ENCODE results near the gene UBQLNL.

The UBQLNL gene

DNA sequence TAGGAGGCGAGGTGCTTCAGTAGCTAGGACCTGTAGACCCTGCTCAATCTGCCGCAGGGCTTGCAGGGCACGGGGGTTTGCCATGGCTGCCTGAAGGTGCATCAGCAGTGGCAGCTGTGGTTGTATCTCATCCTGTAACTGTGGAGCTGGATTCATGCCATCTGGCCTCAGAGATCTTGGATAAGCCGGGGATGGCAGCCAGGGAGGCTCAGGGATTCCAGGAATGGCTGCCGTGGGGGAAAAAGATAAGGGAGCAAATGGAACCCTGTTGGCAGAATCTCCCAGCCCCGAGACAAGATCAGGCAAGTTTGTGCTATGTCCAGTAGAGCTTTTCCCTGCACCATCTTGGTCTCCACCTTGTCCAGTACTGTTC is 8.6 kb downstream of the UBQLNL start:
- no peak for DNase-seq (ENCODE audit: low read depth, low spot score)

DNA sequence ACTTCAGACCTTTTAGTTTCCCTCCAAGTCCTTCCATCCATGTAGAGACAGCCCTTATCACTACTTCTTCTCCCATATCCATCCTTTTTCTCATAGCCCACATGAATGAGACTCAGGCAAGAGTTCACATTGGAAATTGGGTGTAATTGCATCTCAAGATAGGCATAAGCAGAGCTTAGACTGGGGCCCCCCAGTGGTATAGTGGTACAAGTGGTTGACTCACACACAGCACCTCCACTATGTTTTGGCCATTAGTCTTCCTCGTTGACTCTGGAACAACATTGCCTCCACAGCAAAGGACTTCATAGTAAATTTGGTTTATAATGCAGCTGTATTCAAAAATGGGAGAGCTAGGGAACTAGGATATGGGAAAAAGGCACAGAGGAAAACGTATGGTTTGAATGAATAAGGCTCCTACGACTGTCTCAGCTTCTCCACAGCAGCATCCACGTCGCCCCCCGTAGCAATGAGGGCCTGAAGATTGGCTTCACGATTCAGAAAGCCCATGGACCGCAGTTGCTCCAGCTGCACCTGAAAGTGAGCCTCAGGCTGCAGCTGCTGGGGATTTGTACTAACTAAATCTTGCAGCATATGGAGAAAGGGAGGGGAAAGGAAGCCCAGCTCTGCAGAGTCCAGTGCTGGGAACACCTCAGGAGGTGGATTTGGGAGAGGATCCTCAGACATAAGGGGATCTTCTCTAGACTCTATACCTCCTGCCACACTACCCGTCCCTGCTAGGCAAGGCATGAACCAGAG is 9.1 kb downstream of the UBQLNL start:
- no peak for DNase-seq (ENCODE audit: low read depth, low spot score)

DNA sequence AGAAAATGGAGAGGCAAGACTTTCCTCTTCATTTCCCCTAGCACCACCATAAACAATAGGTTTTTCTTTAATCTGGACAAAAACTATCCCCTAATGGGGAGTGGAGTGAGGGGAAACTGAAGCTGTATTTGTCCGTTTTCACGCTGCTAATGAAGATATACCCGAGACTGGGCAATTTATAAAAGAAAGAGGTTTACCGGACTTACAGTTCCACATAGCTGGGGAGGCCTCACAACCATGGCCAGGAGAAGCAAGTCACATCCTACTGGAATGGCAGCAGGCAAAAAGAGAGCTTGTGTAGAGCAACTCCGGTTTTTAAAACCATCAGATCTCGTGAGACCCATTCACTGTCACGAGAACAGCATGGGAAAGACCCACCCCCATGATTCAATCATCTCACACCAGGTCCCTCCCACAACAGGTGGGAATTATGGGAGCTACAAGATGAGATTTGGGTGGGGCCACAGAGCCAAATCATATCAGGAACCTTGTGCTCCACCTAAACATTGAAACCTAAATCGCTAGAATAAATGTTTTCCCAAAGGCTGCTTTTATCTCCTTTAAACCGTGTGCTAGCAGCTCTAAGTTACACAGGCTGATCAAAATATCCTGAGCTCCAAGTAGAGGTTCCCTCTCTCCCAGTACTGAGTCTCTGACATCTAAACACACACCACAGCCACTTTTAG is 11.0 kb downstream of the UBQLNL start:
- no peak for DNase-seq (ENCODE audit: low read depth, low spot score)

DNA sequence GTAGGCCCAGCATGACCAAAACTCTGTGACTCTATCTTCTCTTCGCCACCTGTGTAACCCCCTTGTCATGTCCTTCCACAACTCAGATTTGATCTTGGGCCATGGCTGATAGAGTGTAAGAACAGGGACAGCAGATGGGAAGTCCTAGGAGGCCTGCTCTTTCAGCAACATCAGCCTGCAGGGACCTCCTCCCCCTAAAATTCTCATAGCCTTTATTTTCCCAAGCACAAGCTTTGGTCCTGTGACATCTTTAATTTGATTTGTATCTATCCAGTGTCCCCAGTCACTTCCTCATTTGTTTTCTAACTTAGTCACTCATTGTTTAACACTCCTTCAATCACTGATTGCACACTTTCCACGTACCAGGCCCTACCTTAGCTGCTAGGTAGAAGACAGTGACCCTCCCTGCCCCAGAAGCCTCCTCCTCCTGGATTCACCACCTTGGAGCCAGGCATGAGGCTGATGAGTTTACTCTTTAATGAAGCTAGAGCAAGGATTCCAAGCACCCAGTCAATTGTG is 12.0 kb downstream of the UBQLNL start:
- no peak for DNase-seq (ENCODE audit: low read depth, low spot score)

DNA sequence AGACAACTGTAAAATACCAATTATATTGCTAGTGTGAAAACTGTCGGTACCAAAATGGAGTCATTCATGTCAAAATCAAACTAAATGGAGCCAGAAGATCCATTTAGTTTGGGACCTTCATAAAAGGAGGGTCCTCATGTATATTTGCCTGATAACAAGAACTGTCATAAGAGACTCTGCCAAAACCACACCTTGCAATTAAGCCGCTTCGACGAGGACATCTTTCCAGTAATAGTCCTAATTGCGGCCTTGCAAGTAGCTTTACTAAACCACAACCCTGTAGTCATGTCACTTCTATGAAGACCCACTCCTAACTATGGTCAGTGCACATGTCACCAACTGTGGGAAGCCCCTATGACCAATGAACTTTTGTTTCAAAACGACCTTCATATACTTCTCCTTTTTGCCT is 16.1 kb downstream of the UBQLNL start:
- no peak for DNase-seq (ENCODE audit: low read depth, low spot score)

DNA sequence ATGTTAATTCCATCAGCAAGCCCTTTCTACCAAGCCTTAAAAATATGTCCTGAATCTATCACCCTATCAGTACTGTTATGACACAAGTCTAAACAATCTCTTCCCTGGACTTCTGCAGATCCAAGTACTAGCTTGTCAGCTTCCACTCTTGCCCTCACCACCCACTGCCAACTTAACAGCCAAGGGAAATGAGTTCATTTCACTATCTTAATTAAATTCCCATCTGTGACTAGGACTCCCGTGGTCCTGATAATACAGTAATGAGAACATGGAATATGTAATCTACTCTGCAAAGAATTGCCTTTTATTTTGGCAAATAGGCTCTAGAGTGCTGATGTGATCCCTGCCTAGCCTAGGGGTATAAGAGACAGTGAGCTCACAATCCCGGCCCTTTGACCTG is 16.8 kb downstream of the UBQLNL start:
- no peak for DNase-seq (ENCODE audit: low read depth, low spot score)

DNA sequence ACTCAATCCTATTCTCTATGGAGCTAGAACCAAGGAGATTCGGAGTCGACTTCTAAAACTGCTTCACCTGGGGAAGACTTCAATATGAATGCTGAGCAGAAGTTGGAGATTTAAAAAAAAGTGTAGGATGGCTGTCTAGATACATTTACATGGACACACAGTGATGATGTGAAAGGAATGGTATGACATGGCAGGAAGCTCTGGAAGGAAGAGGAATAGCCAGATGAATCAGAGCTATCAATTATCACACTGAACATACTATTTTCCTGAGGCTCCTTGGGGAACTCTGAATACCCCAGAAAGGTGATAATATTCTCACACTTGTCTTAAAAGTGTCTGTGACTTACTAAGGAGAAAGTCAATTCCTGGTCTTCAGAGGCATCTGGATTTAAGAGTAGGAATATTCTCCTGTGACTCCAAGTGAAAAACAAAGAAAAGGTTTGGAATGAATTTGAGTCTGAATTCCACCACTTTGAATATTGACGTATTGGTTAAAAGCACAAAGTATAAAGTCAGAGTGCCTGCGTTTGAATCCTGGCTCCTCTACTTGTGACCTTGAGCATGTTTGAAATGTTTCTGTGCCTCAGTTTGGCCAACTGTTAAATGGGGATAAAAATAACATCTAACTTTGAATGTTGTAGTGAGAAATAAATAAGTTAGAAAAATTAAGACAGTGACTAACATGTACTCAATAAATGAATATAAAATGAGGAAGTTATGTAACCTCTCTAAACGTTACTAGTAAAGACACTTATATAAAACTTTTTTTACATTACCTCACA is 26.7 kb downstream of the UBQLNL start:
- no peak for DNase-seq (ENCODE audit: low read depth, low spot score)

DNA sequence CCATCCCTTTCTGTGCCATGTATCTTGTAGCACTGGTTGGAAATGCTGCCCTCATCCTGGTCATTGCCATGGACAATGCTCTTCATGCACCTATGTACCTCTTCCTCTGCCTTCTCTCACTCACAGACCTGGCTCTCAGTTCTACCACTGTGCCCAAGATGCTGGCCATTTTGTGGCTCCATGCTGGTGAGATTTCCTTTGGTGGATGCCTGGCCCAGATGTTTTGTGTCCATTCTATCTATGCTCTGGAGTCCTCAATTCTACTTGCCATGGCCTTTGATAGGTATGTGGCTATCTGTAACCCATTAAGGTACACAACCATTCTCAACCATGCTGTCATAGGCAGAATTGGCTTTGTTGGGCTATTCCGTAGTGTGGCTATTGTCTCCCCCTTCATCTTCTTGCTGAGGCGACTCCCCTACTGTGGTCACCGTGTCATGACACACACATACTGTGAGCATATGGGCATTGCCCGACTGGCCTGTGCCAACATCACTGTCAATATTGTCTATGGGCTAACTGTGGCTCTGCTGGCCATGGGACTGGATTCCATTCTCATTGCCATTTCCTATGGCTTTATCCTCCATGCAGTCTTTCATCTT is 27.6 kb downstream of the UBQLNL start:
- no peak for DNase-seq (ENCODE audit: low read depth, low spot score)

DNA sequence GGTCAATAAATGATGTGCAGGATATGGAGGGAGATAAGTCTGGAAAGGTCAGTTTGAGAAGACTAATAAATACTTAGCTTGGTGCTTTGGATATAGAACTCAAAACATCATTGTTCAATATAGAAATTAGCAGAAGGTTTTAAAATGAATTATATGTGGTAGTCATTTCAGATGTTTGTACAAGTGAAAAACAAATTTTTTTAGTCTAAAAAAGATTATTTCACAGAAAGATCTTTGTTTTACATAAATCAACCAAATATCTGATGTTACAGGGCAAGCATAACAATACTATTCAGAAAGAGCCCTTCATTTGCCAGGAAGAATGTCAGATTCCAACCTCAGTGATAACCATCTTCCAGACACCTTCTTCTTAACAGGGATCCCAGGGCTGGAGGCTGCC is 28.1 kb downstream of the UBQLNL start, which contains the start of gene OR52D1:
TSS of gene OR52D1 (plus strand) at position 301 of the 400 bp plus-strand sequence. CDS start at position 323, 22 bp downstream.
- no peak for DNase-seq (ENCODE audit: low read depth, low spot score)

DNA sequence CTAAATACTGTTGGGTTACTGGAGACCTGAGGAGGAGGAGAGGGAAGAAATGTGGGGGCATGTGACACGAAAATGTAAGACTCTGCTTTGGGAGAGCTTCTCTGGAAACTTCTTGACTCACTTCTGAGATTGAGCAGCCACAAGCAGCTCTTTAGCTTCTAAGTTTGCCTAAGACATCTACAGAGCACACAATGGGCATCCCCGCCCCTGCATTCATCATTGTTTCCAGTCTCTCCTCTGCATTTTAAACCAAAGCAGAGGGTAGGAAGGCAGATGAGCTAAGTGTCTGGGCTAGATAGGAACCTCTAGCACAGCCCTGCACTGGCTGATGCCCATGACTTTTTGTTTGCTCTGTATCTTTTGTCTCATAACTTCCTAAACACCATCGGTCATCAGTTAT is 30.1 kb downstream of the UBQLNL start:
- DNase-seq (ENCODE audit: low read depth, low spot score) = no peak

DNA sequence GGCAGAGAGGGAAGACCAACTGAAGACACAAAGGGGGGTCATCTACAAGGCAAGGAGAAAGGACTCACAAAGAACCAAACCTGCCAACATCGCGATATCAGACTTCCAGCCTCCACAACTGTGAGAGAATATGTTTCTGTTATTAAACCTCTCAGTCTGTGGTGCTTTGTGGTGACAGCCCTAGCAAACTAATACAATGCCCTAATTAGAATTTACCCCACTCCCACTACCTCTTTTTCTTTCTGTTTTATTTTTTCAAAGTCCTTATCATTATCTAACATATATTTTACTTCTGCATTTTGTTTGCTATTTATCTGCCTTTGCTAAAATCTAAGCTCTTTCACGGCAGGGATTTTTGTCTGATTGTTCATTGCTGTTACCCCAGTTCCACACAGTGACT is 30.5 kb downstream of the UBQLNL start:
- DNase-seq (ENCODE audit: low read depth, low spot score) = no peak

DNA sequence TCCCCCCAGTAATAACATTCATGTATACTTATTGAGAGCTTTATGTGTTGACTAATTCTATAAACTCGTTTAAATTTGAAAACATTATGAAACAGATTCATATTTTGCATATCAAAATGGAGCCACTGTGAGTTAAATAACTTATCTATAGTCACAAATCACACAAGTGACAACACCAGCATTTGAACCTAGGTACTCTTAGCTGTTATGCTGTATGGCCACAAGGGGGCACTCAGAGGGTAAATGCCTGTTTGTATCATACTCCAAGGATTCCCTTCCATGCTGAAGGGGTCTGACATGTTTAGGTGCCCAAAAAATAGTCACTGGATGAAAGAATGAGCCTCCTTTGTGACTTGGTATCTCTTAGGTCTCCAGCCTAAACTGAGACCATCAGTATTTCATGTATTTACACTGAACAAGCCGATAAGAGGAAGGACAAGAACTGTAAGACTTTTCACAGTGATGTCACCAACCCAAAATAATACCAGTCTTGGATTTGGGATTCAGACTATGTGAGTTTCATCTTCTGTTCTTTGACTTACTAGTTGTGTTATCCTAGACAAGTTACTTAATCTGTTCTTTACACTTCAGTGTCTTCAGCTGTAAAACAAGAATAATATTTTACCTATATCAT is 40.2 kb downstream of the UBQLNL start:
- no peak for DNase-seq (ENCODE audit: low read depth, low spot score)

DNA sequence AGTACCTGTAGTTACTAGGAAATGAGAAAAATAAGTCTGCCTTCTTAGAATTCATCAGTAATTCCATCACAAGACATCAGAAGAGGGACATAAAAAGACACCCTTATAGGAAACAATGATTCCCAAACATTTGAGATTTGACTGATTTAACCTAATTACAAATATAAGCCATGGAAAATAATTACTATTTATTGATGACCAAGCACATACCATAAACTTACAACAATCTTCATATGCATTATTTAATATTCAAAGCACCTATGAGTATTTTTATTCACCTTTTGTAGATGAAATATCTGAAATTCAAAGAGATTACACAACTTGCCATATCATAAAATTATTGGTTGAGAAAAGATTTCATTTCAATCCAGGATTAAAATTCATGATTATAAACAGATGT is 42.6 kb downstream of the UBQLNL start:
- DNase-seq (ENCODE audit: low read depth, low spot score) = no peak

DNA sequence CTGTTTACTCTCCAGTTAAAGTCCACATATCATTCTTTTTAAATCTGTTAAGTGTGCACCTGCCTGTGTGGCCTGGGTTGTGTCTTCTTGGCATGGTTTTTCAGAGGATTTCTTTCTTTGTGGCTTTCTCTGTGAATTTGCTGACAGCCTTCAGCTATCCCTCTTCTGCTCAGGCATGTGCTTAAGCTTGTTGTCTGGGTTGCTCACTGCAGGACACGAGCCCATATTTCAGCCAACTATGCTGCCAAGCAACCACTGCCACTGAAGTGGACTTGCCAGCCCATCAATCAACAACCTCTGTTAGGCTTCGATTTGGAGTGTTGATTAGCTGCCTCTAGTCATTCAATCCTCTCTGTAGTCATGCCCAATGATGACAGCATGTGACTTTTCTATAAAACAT is 49.0 kb downstream of the UBQLNL start:
- no peak for DNase-seq (ENCODE audit: low read depth, low spot score)

Data from brain pericyte (primary cell).